Loucy (cell line): ENCODE results near the gene SPEG.

ENCODE experiments used
- EZH2phosphoT487 ChIP-seq: fragments of 200-600 bp; IDR thresholded peaks from 2 replicates; pipeline ENCODE4 v1.6.1; 2018; ENCODE audit warnings: antibody characterized with exemption, mild to moderate bottlenecking, moderate library complexity, borderline replicate concordance
- TF ChIP-seq, protein P1 (sequence below): fragments of 200-600 bp; sonication (generic); conservative IDR thresholded peaks from 2 replicates; pipeline ENCODE4 v1.5.1; 2014; ENCODE audit warnings: mild to moderate bottlenecking, antibody characterized with exemption, low read length

DNA sequence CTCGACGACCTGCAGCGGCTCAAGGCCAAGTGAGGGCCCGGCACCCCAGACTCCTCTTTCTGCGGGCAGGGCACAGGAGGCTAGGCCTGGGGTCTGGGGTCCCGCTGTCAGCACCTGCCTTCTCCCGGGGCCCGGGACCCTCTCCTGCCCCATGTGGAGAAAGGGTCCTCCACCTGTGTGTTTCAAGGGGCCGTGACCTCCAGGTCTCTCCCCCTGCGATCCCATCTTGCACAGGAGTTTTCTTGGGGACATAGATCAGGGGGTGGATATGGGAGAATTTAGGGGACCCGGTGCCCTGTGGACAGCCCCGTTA lies 15.7 kb upstream of the SPEG start:
- TF ChIP-seq, protein P1, sequence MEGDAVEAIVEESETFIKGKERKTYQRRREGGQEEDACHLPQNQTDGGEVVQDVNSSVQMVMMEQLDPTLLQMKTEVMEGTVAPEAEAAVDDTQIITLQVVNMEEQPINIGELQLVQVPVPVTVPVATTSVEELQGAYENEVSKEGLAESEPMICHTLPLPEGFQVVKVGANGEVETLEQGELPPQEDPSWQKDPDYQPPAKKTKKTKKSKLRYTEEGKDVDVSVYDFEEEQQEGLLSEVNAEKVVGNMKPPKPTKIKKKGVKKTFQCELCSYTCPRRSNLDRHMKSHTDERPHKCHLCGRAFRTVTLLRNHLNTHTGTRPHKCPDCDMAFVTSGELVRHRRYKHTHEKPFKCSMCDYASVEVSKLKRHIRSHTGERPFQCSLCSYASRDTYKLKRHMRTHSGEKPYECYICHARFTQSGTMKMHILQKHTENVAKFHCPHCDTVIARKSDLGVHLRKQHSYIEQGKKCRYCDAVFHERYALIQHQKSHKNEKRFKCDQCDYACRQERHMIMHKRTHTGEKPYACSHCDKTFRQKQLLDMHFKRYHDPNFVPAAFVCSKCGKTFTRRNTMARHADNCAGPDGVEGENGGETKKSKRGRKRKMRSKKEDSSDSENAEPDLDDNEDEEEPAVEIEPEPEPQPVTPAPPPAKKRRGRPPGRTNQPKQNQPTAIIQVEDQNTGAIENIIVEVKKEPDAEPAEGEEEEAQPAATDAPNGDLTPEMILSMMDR = no peak
- no peak for TF ChIP-seq EZH2phosphoT487
